HG03457 (cell line): ENCODE measurements around the gene ZNF425.
"Not testable (repeated sequence)": the region's sequence is repeated elsewhere in the genome, so short reads cannot be mapped to it uniquely, and the experiment has no call there.

Experiments used
- ATAC-seq: cut with Tn5 transposase; IDR thresholded peaks from one replicate; pipeline ENCODE4 v1.9.1; 2021; ENCODE audit warnings: moderate number of reproducible peaks; ENCODE audit not compliant: unreplicated experiment

ZNF425 gene, protein sequence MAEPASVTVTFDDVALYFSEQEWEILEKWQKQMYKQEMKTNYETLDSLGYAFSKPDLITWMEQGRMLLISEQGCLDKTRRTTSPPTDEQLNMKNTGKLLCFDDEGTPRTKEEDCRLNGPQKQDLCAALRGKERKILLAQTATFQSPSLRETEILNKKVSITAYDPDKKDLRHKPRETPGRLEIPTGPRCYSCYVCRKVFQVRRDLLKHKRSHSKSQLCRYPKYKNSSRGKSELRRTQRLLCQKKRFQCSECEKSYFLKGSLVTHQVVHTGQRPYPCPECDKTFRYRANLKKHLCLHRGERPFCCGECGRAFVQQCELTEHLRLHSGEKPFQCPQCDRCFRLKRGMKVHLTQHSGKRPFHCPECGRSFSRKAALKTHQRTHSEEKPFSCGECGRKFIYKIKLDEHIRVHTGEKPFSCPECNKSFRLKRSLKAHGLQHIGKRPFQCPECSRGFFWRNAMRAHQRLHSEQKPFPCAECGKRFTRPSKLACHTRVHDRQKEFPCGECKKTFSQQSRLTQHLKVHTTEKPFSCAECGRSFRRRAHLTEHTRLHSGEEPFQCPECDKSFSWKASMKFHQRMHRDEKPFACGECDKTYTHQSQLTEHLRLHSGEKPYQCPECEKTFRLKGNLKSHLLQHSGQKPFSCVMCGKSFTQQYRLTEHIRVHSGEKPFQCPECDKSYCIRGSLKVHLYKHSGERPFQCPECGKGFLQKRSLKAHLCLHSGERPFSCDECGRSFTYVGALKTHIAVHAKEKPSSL

DNA sequence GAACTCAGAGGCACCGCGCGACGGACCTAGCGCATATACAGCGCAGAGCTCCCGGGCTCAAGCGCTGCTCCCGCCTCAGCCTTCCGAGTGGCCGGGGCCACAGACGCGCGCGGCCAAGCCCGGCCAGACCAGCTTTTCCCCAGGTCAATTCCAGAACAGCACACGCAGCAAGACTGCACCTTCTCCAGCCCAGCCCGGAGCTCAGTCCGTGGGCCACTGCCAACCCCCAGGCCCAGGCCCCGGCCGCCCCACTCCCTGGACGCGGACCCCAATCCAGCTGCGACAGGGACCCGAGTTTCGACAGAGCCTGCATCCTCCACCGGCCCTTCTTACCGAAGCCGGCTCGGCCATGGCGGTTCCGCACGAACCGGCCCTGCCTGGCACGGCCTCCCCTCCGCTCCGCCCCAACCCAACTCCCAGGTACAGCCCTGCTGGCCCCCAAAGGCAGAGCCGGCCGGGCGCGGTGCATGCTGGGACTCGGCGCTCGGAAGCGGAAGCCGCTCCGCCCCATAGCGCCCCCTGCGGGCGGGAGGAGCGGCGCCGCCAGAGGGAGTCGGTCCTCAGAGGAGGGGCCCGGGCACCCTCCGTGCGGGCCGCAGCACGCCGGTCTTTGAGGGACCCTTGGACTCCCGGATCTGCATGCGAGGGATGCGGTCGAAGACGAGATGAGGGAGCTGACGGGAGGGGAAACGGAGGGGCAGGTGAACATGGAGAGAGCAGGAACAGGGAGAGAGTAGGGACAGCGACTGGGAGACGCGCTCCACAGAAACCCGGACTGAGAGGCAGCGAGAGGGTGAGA, at the start of gene ZNF425:
Gene ZNF425, minus strand, starts transcription at position 462 of the 799 bp plus-strand sequence. Its CDS starts 111 bp downstream, at position 351.
- ATAC-seq, result peak; percentile 87

DNA sequence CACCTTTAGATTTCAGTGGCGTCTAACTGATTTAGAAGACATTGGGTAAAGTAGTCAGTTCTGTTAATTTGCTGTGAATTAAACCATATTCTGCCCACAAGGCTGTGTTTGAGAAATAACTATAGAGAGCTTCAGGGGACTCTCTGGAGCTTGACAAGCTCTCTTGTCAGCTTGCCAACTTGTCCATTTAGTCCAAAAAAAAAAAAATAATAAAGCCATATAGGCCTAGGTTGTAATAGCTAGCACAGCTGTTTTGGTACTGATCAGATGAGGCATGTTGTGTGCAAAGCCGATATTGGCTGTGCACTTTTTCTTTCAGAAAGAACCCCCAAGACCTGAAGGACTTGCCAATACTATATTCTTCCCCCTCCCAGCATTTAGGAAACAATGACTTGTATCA, 49.0 kb upstream of the ZNF425 start:
- ATAC-seq, result no peak

DNA sequence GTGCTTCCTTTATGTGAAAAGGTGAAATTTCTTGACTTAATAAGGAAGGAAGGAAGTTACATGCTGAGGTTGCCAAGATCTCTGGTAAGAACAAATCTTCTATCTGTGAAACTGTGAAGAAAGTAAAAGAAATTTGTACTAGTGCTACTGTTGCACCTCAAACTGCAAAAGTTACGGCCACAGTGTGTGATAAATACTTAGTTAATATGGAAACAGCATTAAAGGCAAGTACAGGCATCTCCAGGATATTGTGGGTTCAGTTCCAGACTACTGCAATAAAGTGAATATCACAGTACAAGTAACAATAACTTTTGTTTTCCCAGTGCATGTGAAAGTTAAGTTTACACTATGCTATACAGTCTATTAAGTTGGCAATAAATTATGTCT, 46.4 kb upstream of the ZNF425 start:
- no peak for ATAC-seq

DNA sequence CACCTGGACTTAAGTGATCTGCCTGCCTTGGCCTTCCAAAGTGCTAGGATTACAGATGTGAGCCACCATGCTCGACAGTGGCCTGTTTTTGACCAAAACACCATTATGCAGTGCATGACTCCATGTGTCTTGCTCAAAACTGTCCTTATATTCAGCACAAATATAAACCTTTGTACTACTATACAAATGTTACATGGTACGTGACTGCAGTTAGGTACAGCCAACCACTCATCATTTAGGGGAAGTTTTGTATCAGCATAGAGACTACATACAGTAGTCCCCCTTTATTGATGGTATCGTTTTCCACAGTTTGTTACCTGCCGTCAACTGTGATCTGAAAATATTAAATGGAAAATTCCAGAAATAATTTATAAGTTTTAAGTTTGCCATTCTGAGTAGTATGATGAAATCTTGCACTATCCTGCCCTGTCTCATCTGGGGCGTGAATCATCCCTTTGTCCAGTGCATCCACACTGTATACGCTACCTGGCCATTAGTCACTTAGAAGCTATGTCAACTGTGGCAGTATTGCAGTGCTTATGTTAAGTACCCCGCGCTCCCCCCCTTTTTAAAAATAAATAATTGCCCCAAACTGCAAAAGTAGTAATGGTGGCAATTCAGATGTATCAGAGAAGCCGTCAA, 45.9 kb upstream of the ZNF425 start:
- no peak for ATAC-seq

DNA sequence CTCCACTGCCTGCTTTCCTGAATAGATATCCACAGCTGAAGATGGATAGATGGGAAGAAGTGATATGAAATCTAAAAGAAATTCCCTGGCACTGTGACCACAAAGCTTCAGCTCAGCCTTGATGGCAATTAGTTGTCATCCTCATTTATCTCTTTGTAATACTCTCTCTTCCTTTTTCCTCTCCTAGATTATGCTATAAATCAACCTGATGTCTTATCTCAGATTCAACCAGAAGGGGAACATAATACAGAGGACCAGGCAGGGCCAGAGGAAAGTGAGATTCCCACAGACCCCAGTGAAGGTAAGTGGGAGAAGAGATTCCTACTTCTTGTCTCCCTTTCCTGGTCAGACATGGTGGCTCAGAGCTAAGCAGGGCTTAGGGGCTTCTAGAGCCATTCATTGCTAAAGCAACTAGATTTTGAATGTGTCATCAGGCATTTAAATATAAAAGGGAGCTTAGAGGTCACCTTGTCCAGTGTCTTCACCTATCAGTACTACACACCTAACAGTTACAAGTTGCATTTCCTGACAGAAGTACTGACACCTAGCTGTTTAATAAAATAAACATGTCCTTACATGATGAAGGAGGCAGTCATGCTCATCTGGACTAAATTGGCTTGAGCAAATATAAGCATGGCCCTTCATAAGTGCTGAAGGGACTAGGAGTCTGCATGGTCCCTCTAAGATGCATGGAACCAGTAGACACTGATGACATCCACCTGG, 40.7 kb upstream of the ZNF425 start:
- no peak for ATAC-seq

DNA sequence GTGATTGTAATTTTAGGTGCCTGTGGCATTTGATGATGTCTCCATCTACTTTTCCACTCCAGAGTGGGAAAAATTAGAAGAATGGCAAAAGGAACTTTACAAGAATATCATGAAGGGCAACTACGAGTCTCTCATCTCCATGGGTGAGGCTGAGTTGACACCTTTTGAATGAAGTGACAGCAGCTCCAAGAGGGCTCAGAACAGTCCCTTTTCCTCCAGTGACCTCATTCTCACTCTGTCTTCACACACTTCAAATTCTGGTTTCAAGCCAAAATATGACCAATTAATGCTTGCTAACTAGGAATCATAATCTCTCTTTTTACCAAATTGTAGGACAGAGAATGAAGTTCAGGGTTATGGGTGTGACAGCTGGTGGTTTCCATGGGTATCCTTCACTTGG, 40.0 kb upstream of the ZNF425 start:
- ATAC-seq, result no peak

DNA sequence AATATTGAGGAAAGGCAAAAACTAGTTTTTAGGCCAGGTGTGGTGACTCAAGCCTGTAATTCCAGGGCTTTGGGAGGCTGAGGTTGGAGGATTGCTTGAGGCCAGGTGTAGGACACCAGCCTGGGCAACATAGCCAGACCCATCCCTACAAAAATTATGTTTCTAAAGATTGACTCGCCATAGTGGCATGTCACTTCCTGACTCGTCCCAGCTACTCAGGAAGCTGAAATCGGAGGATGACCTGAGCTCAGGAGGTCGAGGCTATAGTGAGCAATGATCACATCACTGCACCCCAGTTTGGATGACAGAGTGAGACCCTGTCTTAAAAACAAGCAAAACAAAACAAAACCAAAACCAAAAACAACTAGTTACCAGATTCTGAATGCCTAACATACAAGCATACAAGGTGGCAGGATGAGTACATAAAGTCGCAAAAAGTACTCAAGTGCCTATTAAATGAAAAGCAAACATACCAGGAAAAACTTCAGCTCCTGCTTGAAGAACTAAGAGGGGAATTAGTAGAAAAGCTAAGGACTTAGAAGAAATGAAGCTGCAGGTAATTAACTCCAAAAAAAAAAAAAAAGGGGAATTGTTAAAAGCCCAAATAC, 35.2 kb upstream of the ZNF425 start:
- ATAC-seq, result no peak

DNA sequence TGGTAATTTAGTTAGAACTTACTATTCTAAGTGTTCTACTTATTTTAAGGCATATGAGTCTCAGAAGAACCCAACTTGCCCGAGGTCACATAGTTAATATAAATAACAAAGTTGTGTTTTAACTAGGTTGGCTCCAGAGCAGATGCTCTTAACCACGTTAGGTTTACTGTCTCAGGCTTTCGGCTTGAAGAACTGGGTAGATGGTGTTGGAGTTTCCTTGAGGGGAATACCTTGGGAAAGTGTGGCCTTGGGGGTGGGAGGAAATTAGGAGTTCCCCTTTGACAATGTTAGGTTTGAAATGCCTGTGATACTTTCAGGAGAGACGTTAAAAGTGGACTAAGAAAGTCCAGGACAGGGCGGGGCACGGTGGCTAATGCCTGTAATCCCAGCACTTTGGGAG, 30.8 kb upstream of the ZNF425 start:
- ATAC-seq, result no peak

DNA sequence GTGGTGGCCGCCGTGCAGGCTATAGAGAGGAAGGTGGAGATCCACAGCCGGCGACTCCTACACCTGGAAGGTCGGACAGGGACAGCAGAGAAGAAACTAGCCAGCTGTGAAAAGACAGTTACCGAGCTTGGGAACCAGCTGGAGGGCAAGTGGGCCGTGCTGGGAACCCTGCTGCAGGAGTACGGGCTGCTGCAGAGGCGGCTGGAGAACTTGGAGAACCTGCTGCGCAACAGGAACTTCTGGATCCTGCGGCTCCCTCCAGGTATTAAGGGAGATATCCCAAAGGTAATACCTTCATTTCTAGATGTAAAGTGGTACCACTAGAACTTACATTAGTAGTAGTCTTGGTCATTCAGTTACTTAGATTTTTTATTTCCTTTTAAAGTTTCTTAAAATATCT, 27.9 kb upstream of the ZNF425 start:
- ATAC-seq, result no peak

DNA sequence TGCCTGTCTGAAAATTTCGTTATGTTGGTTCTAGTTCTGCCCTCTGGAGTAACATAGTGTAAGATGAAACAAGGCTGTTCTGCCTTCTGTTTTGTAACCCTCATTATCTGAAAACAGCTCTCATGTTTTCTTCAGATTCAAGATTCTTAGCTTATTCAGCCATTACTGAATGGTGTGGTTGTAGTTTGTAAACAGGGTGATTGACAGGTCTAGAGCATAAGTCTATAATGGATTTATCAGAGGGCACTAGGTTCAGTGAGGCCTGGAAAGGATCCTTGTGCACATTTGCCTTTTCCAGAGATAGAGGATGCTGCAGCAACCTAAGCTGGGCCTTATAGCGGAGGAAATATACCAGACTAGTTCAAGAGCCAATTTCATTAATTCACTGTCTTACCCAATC, 27.2 kb upstream of the ZNF425 start:
- no peak for ATAC-seq

DNA sequence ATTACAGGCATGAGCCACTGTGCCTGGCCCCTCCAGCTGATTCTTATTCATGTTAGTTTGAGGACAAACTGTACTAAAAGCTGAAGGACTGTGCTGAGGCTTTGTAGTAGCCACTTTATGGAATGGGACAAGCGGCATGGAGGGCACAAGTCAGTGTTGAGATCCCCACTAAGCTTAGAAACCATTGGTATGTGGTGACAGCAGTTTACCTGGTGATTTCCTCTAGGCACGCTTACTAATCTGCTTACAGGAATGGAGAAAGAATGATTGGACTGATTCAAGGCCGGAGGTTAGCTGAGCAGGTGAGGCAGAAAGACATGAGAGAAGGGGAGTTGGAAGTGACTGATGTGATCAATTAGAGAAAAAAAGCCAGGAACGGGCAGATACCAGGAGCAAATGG, 24.9 kb upstream of the ZNF425 start:
- no peak for ATAC-seq

DNA sequence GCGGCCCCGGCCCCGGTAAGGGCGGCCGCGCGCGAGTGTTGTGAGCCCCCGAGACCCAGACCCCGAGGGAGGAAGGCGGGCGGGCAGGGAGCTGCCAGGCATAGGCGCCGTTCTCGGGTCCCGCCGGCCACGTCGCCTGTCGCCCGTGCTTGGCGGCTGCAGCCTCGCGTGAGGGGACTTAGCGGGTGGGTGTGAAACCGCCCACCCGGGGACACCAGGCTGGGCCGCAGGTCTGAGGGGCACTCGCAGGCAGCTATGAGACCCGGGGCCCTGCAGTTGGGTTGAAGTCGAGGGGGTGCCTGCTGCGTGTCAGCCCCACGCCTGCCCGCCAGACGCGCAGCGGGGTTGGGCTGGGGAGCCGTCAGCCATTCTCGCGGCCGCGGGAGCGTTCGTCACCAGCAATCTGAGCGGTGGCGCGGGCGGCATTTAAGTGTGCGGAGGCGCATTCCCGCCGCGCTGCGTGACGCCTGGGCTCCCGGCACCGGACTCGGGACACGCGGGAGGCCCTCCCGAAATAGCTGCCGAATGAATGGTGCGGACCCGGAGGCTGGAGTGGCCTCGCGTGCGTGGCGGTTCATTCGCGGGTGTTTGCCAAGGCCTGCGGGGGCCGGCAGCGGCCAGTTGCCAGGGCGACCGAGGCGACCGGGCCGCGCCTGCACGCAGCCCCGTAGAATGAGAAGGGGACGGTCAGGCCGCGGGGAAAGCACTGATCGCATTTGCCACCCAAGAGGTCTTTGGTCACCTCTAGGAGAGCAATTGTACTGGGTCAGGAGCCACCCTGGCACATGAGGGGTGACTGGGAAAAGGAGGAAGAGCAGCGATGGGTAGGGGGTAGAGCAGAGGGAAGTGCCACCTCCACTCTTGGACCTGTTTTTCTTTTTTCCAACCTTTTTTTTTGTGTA, 21.9 kb upstream of the ZNF425 start:
- peak; percentile 30 for ATAC-seq

DNA sequence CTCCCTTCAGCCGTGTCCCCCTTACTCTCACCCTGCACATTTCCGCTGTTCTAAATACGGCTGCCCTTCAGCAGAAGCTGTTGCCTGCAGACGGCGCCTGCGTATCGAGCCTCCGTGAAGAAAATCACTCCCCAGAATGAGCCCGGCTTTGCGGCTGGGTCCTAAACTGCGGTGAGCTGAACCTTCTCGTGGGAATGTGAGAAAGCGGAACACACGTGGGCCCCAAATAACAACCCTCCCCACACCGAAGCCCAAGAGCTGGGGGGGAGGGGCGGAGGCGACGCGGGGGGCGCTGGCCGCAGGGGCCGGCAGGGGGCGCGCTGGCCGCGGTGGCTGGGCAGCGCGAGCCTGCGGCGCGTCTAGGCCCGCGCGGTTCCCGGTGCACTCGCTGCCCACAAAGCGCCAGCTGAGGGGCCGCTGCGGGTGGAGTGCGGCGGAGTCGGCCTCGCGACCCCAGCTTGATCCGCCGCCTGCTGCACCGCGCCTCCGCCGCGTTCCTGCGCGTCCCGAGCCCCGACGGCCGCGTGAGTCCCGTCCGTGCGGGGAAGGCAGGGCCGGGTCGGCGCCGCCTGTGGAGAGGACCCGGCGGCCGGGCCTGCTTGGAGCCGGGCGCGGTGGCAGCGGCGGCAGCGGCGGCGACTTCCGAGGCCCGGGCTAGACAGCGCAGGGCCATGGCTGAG, 21.1 kb upstream of the ZNF425 start, which contains the start of gene ZNF398:
Gene ZNF398, plus strand, starts transcription at position 382 of the 680 bp plus-strand sequence. Its CDS starts 290 bp downstream, at position 672.
- peak; percentile 61 for ATAC-seq

DNA sequence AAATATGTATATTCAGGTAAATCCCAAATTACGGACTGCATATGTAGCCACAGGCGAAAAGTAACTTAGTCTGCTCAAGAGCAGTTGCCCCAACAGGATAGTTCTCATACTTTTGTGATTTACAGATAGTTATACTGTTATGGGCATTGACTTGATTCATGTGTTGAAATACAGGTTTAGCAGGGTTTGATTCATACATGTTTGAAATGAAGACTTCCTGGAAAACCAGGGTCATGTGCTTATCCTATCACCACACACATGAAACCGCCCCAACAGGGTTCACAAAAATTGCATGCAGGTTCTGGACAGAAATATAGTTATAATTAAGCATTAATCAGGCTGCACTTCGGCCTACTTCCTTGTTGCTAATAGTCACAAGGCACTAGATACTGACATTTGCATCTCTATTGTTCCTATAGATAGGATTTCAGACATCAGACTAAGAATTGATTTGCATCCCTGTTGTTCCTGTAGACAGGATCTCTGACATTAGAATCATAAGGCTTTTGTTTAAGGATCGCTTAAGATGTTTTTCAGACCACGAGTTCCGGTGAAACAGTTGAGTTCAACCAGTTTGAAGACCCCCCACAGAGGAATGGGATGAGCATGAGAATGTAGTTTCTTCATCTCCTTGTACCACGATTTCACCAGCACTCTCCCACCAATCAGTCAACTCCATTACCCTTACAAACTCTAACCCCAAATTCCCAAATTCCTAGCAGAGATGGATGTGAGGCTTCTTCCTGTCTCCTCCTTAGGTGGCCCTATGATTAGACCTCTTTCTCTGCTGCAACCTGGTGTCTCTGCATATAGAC, 19.1 kb upstream of the ZNF425 start:
- ATAC-seq, result no peak

DNA sequence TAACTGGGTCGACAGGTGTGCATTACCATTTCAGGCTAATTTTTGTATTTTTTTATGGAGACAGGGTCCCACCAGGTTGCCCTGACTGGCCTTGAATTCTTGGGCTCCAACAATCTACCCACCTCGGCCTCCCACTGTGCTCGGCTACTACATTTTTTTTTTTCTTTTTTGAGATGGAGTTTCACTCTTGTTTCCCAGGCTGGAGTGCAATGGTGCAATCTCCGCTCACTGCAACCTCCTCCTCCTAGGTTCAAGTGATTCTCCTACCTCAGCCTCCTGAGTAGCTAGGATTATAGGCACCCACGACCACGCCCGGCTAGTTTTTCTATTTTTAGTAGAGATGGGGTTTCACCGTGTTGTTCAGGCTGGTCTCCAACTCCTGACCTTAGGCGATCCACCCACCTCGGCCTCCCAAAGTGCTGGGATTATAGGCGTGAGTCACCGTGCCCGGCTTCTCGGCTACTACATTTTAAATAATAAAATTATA, 18.4 kb upstream of the ZNF425 start:
- not testable (repeated sequence) for ATAC-seq

DNA sequence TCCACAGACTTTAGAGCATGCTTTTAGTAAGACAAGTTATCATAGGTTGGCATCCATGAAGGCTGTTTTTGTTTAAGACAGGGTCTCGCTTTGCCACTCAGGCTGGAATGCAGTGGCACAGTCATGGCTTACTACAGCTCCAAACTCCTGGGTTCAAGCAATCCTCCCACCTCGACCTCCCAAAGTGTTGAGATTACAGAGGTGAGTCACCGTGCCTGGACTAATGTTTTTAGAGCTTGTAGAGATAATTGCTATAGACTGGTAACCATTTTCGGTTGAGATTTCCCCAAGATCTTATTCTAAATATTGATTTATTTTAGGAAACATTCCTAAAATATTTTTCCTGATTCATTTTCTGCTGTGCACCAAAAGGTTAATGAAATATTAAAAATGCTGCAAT, 15.8 kb upstream of the ZNF425 start:
- no peak for ATAC-seq

DNA sequence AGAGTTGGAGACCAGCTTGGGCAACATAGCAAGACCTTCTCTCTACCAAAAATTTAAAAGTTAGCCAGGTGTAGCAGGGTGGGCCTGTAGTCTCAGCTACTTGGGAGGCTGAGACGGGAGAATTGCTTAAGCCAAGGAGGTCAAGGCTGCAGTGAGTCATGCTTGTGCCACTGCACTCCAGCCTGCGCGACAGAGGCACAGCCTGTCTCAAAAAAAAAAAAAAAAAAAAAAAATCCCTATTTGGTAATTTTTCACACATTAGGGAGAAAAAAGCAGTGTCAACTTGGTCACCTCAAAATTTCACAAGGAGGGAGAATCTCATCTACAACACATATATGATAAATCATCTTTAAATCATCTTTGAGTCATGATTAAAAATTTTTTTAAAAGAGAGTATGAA, 14.7 kb upstream of the ZNF425 start:
- no peak for ATAC-seq
